ENCODE results near the gene RIN3.

- TF ChIP-seq EZH2 (IDR thresholded peaks at IDR 0.05; ENCODE audit: insufficient read depth, poor library complexity, severe bottlenecking) (no peak), EZH2phosphoT487 (IDR thresholded peaks at IDR 0.05; ENCODE audit: insufficient read depth, low read depth) (no peak)
These were observed 124.3 kb downstream of the RIN3 start for GRCh38 chr14:92637864-92638263.
